Urothelium cell line (cell line): ENCODE measurements around the gene CSNK2A3.

Experiments used
- DNase-seq: peaks from one replicate; pipeline ENCODE4 v3.0.0; 2011; ENCODE audit warnings: low spot score, mixed read lengths
- FAIRE-seq: peaks from 2 replicates; lab custom pipeline; 2011; peaks lifted over from hg19 to GRCh38; lab: Jason Lieb, UNC

CSNK2A3 gene

DNA sequence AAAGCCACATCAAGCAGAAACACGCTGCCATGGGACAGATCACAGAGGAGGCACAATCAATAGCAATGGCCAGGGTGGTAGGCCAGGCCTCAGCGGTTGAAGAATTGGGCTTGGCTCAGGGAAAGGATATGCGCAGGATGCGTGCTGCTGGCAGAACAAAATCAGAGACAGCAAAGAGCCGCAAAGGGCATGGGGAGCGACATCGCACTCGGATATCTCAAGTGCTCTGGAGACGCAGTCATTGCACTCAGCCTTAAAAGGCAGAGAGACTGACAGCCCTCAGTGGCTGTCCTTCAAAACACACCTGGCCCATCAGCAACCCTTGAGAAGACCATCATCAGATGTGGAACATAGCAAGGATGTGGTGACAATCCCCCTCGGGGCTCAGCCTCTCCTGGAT, 50.5 kb downstream of the CSNK2A3 start:
- peak; percentile 83 for FAIRE-seq
- no peak for DNase-seq
